Measurements from ENCODE around the gene ANKRD30B.
"Not testable (repeated sequence)": the region's sequence is repeated elsewhere in the genome, so short reads cannot be mapped to it uniquely, and the experiment has no call there.

- not testable (repeated sequence) for TF ChIP-seq POLR2A (IDR thresholded peaks at IDR 0.05; ENCODE audit: low read depth, low read length); POLR2AphosphoS5 (IDR thresholded peaks at IDR 0.05; ENCODE audit: low read depth, low read length); TAF1 (IDR thresholded peaks at IDR 0.05; ENCODE audit: borderline replicate concordance, low read depth, low read length)
Observed at GRCh38 chr18:14868825-14869224, 120.9 kb downstream of the ANKRD30B start.

Data from GM12892 (cell line).